ENCODE results near the gene HMGN3.
"Not testable (repeated sequence)": the region's sequence is repeated elsewhere in the genome, so short reads cannot be mapped to it uniquely, and the experiment has no call there.

HMGN3 gene

DNA sequence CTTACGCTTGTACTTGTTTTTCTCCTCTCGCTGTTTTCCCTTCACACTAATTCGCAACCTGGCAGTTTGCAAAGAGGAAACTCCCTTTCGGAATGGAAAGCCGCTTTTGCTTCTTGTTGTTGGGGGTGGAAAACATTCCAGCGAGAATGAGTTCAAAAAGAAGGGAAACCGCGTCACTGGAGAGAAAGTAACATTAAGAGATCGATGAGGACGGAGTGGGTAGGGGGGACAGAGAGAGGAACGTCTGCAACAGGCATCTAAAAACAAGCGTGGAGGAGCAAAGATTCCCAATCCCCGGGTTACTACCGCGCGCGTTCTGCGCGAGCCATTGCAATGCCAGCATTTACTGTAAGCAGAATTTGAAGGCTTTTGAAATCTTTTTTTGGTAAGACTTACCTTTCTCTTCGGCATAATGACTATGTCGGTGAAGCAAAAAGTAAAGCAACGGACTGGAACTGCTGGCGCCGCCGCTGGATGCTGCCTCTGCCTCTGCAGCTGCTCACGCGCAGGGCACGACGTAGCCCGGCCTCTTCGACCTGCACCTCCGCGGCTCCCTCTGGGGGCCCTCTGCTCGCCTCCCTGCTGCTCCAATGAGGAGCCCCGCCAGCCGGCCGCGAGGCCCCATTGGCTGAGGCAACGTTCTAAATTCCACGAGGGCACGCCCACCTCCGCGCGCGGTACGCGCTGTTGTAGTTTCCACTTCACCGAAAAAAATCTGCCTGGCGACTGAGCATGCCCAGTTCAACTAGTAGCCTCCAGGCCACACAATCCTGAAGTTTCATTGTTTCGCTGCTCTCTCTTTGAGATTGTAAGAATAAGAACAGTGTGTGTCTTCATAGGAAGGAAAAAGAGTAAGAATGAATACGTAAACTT, at the start of gene HMGN3:
HMGN3 (minus strand) TSS at position 533 of the 873 bp plus-strand sequence.
- peak; percentile 86 for DNase-seq (ENCODE audit: low read depth)

DNA sequence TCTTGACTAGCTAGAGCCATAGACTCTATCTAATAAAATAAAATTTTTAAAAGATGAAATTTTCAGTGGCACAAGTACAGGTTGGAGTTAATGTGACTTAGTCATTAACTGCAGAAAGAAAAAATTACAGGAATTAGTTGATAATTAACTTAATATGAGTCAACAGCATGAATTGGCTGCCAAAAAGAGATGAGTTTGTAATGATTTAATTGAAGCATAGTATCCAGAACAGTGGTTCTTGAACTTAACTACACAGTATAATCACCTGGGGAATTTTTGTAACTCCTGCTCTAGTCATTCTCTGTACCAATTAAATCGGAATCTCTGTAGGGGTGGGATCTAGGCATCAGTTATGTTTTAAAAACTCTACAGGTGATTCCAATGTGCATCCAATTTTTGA, 46.3 kb upstream of the HMGN3 start:
- DNase-seq (ENCODE audit: low read depth): no peak

DNA sequence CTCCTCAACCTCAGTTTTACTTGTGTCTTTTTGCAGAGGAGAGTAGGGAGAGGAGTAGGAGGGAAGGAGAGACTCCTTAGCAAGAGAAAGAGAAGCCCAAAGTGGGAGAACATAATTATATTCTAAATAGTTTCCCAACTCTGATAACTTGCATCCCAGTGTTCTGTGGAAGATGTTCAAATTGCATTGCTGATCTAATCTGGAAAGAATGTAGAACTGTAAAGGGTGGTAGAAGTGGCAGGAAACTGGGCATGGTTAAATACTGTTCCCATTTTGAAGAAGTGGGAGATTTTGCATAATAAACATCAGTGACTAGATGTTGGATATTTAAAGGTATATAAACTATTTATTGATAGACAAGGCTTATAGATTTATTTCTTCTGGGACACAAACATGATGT, 42.6 kb upstream of the HMGN3 start:
- no peak for DNase-seq (ENCODE audit: low read depth)

DNA sequence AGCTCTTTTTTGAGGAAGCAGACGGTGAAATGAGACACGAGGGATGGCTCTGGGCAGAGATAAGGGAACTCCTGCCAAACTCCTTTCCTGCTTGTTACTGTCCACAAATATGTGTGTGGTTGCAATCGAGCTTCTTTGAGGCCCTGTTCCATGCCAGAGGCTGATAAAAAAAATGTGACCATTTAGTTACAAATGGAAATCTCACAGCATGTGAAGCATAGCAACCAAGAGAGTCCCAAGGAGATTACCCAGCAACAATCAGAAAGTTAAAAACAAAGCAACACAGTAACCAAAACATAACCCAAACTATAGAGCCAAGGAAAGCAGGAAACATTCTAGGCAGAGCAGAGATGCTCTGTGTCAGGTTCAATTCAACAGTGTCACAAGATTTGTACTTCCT, 35.4 kb upstream of the HMGN3 start:
- no peak for DNase-seq (ENCODE audit: low read depth)

DNA sequence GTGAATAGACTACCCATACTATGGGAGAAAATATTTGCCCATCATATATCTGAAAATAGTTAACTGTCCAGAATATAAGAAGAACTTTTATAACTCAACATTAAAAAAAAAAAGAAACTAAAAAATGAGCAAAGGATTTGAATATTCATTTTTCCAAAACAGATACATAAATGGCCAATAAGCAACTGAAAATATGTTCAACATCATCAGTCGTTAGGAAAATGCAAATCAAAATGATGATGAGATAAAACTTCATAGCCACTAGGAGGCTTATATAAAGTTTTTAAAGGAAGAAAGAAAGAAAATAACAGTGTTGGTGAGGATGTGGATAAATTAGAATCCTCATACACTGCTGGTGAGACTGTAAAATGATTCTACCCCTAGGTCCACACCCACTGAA, 32.6 kb upstream of the HMGN3 start:
- no peak for DNase-seq (ENCODE audit: low read depth)

DNA sequence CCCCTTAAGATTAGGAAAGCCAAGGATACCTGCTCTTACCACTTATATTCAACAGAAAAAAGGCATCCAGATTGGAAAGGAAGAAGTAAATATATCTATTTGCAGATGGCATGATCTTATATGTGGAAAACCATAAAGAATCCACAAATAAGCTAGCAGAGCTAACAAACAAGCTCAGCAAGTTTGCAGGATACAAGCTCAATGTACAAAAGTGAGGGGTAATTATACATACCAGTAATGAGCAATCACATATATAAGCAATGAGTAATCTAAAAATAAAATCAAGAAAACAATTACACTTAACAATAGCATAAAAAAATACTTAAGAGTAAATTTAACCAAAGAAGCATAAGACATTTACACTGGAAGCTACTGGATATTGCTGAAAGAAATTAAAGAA, 31.6 kb upstream of the HMGN3 start:
- DNase-seq (ENCODE audit: low read depth): no peak

DNA sequence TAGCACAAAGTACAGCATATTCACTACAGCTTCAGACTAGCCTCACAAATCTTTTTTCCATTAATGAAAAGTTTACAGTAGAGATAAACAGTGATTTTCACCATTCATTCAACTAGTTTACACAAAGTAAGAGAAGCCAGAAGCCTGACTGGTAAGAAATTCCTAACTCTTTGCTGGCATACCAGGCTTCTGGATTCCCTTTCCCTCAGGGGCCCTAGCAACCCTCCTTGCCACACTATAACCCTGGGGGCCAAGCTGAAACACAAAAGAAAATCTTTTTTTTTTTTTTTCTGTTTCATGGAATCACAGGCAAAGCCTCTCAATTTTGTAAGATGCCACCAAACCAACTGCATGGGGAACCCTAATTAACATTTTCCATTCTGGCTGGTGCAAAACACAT, 28.9 kb upstream of the HMGN3 start:
- DNase-seq (ENCODE audit: low read depth): no peak

DNA sequence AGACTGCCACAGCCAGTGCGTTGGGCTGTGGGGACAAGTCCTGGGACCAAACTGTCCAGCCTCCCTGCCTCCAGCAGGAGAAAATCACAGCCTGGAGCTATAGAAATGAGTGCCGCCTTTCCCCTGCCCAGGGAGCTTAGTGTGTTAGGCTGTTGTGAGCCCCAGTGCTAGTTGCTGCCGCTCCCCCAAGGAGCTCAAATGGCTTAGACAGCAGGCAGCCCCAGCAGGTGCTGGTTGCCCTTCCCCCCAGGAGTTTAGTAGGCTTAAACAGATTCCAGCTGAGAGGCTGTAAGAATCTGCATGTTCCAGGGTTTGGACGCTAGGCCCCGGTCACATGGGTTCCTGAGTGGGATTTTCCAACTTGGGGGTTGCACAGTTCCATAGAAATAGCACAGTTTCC, 27.2 kb upstream of the HMGN3 start:
- DNase-seq (ENCODE audit: low read depth): no peak

DNA sequence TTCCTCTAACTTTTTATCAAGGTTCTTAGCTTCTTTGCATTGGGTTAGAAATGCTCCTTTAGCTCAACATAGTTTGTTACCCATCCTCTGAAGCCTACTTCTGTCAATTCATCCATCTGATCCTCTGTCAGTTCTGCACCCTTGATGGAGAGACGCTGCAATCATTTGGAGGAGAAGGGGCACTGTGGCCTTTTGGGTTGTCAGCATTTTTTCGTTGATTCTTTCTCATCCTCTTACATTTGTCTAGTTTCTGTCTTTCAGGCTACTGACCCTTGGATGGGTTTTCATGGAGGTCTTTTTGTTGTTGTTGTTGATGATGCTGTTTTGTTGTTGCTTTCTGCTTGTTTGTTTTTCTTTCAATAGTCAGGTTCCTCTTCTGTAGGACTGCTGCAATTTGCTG, 26.3 kb upstream of the HMGN3 start:
- no peak for DNase-seq (ENCODE audit: low read depth)

DNA sequence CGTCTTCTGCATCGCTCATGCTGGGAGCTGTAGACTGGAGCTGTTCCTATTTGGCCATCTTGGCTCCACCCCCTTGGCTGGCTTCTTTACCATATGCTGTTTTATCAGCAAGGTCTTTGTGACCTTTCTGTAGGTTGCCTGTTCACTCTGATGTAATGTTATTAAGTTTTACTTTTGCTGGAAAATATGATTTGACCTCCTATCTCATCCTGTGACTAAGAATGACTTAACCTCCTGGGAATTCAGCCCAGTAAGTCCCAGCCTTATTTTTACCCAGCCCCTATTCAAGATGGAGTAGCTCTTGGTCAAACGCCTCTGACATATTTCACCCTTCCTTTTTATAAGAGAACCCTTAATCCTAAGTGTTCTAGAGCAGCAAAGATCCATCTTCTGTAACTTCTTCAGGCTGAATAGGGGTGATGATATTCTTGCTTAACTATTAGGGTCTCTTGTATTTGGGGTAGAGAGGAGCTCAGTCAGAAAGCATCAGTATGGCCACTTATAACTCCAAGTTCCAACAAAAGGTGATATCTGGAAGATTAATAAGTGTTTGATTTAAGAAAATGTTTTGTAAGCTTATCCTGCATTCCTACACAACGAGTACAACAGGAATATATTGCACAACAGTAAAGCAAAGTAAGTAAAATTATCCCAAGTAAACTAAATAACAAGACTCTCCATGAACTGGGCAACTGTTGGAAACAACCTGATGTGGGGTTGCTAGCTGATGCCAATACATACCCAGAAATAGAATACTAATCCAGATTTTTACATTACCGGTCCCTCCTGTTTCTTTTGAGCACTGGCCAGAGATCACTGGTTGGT, 23.1 kb upstream of the HMGN3 start:
- DNase-seq (ENCODE audit: low read depth): no peak

DNA sequence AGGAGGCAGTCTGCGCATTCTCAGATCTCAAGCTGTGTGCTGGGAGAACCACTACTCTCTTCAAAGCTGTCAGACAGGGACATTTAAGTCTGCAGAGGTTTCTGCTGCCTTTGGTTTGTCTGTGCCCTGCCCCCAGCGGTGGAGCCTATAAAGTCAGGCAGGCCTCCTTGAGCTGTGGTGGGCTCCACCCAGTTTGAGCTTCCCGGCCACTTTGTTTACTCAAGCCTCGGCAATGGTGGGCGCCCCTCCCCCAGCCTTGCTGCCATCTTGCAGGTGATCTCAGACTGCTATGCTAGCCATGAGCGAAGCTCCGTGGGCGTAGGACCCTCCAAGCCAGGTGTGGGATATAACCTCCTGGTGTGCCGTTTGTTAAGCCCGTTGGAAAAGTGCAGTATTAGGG, 22.3 kb upstream of the HMGN3 start:
- not testable (repeated sequence) for DNase-seq (ENCODE audit: low read depth)

DNA sequence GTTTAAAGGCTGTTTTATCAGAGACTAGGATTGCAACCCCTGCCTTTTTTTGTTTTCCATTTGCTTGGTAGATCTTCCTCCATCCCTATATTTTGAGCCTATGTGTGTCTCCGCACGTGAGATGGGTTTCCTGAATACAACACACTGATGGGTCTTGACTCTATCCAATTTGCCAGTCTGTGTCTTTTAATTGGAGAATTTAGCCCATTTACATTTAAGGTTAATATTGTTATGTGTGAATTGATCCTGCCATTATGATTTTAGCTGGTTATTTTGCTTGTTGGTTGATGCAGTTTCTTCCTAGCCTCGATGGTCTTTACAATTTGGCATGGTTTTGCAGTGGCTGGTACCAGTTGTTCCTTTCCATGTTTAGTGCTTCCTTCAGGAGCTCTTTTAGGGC, 20.6 kb upstream of the HMGN3 start:
- not testable (repeated sequence) for DNase-seq (ENCODE audit: low read depth)

DNA sequence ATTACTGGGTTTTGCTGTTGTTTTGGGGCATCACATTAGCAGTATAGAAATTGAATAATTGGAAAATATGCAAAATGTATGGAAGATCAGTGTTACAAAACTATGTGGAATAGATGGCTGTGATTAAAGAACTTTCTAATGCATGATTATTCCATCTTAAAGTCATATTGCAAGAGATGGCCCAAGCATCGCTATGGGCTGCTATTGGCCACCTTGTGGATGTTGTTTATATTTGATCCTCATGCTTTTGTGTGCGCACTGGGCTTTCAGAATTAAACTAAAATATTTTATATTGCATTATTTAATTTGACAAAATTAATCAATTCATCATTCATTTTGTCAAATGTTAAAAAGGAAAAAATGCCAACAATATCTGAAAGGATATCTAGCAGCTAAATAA, 16.1 kb upstream of the HMGN3 start:
- no peak for DNase-seq (ENCODE audit: low read depth)

DNA sequence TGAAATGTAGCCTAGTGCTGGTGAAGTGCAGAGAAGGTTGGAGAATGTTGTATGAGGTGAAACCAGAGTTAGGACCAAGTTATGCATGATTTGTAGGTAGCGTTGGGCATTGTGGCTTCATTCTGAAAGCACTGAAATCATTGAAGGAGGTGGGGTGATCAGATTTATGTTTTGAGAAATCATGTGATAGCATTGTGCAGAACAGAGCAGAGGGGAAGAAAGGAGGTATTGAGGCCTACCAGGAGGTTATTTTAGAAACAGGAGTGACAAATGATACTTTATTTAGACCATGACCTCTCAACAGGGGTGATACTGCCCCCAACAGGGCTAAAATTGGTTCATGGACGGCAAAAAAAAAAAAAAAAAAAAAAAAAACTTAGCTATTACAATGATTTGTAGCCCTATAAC, 15.6 kb upstream of the HMGN3 start:
- no peak for DNase-seq (ENCODE audit: low read depth)

DNA sequence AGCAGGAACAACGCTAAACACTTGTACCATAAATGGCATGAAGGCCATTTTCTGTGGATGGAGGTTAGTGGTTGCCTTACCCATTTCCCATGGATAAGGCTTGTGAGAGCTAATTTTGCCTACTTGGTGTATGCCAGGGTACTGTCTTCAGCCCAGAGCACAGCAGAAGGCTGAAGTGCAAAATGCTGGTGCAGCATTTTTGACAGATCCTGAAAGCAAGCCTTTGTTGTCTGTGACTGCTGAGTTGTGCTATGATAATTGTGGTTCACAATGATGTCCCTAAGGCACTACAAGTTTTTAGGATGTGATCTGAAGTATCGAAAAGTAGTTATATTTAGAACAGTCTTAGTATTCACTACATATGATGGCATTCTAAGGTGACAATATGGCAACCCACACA, 14.7 kb upstream of the HMGN3 start:
- DNase-seq (ENCODE audit: low read depth): no peak

DNA sequence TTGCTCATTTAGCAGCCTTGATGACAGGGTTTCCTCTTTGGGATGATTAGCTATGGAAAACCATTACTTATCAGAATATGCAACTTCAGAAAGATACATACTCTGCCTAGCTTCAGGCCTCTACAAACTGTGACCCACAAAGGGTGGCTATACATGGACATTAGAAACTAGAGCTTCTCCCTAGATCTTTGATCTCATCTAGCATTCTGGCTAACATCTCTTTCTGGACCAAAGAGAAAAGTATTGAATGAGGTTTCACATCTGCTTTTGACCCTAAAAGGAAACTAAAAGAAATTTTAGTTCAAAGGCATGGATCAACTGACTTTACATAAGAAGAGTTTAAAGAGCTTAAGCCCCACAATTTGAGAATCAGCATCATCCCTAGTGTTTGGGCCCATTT, 12.4 kb upstream of the HMGN3 start:
- no peak for DNase-seq (ENCODE audit: low read depth)

DNA sequence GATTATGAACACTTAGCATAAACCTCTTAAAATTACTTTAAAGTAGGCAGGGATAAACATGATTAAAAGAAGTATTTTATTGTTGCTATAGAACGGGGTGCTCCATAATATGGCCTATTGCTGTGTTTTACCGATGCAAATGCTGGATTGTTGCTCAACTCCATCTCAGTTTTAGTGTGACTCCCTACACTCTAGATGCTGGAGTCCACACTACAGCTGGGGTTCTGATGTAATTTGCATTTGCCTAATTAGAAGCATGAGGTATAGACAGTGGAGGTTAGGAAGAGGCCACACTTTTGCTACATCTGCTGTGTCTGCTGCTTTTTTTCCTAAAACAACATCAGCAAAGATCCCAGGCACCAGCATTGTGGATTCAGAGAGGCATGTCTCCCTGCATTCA, 6.7 kb upstream of the HMGN3 start:
- DNase-seq (ENCODE audit: low read depth): no peak

DNA sequence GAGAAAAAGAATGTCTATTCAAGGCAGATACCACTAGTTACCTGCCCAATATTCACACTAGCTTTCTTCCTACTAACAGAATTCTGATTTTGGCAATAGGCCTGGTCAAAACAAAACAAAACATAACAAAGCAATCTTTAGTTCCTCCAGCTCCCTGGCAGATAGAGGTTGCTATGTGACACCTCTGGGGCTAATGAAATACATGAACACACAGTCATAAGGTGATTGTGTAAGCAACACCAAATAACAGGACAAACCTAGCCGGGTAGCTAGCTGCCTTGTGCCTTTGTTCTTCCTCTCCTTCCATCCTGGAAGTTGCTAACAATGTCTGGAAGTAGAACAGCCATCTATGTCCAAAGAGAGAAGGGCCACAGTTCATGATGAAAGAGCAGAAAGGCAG, 6.0 kb upstream of the HMGN3 start:
- no peak for DNase-seq (ENCODE audit: low read depth)

DNA sequence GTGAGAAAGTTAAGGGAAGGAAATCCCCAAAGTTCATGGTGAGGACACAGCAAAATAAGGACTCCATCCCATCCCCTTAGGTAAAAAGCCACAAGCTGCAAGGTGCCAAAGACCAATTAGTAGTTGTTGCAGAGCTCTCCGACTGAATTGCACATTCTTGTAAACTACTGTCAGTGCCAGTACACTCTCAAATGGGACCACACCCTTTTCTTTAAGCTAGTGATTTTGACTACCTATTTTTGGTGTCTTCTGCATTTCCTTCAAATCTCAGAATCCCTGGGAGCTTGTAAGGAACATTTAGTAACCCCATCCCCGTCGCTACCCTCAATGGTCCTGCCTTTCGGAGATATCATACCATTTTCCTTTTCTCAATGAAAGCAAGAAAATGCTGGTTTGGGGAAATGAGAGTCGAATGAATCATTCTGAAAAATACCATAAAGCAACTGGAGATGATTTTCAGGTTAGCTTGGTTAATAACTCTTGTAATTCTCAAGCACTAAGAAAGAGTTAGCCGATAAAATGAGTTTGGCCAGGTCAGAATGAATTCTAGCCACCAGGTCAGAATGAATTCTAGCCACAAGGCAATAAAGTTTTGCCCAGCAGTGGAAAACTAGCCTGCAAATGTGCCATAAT, 5.2 kb upstream of the HMGN3 start:
- DNase-seq (ENCODE audit: low read depth): no peak

DNA sequence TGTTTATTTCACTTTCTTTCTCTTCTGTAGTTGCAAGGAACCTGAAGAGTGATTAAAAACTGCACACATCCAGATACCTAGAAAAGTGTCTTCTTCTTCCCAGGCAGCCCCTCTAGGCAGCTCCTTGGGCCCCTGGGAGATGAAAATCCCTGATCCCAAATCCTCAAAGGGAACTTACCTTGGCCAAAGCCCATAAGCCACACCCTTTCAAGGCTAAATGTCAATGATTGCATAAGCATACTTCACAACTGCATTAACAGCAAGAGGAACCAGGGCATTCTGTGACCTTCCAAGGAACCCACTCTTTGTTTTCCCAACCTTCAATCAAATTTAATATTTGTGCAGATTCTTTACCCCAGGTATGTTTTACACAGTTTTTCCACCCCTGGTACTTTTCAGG, 4.4 kb upstream of the HMGN3 start:
- DNase-seq (ENCODE audit: low read depth): no peak

DNA sequence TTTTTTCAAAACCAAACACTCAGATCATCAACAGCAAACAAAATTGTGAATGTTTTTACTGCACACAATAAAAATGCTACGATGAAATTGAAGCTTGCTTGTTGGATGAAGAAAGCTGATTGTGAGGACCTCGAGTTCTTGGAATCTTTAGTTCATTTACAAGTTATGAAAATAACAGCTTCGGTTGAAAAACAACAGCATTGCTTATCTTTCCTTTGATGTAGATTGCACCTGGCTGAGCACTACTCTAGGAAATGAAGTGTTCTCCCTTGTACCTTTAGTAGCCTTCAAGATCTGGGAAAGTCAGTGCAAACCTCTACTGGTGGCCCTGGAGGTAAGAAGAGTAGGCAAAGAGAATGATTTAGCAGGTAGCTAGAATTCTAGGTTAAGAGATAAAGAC, 2.2 kb upstream of the HMGN3 start:
- no peak for DNase-seq (ENCODE audit: low read depth)

DNA sequence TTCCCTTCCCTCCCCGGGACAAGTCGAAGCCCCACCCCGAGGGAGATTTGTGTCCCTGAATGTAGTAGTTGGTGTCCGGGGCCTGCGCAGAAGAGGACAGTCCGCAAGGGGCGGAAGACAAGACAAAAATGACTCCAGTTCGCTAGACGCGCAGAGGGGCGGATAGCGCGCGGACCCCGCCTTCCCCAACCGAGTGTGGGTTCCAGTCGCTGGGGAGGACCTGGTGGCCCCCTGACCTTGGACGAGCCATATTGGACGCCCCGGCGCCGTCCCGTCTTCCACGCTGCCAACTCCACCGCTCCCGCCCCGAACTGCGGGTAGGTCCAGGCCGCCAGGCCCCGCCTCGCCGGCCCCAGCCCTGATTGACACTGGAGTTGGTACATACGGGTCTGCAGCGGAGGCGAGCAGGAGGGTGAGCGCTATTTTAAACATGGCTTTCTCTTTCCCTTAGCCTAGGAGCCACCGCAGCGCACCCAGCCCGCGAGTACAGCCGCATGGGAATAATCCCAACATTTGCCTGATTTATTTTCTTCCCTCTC, 802 bp downstream of the HMGN3 start:
- peak; percentile 68 for DNase-seq (ENCODE audit: low read depth)

All from activated T-cell treated with anti-CD3 and anti-CD28 coated beads for 48 hours (primary cell).